Parathyroid adenoma (tissue), 2 donors: ENCODE measurements around the gene PIAS1.
A peak's percentile ranks its signal among the peaks of the same experiment; 100 is the strongest.

ENCODE experiments used
- H2AFZ ChIP-seq: fragments of 300-600 bp; sonication (generic); one replicate; pipeline ENCODE4 v1.7.0; 2017; ENCODE audit warnings: antibody characterized with exemption, mild to moderate bottlenecking
- H3K27ac ChIP-seq: fragments of 300-600 bp; sonication (generic); one replicate; pipeline ENCODE4 v1.7.0; 2017
- H3K27me3 ChIP-seq: fragments of 300-600 bp; sonication (generic); one replicate; pipeline ENCODE4 v1.7.0; 2017; ENCODE audit warnings: low read length; ENCODE audit not compliant: control insufficient read depth, insufficient read depth
- H3K36me3 ChIP-seq: fragments of 300-600 bp; sonication (generic); one replicate; pipeline ENCODE4 v1.7.0; 2017; ENCODE audit warnings: low read length; ENCODE audit not compliant: control insufficient read depth, insufficient read depth
- H3K4me1 ChIP-seq: fragments of 300-600 bp; sonication (generic); one replicate; pipeline ENCODE4 v1.7.0; 2017; ENCODE audit warnings: control low read depth
- H3K4me2 ChIP-seq: fragments of 300-600 bp; sonication (generic); one replicate; pipeline ENCODE4 v1.7.0; 2017; ENCODE audit warnings: low read length
- H3K4me3 ChIP-seq: fragments of 300-600 bp; sonication (generic); one replicate; pipeline ENCODE4 v1.7.0; 2017; ENCODE audit warnings: low read depth, low read length
- H3K79me2 ChIP-seq: fragments of 300-600 bp; sonication (generic); one replicate; pipeline ENCODE4 v1.7.0; 2017; ENCODE audit warnings: control low read depth
- H3K9ac ChIP-seq: fragments of 300-600 bp; sonication (generic); one replicate; pipeline ENCODE4 v1.7.0; 2017; ENCODE audit warnings: mild to moderate bottlenecking
- H3K9me3 ChIP-seq: fragments of 300-600 bp; sonication (generic); one replicate; pipeline ENCODE4 v1.7.0; 2017; ENCODE audit warnings: low read length; ENCODE audit not compliant: control insufficient read depth
- TF ChIP-seq, protein P1 (sequence below): fragments of 300-600 bp; sonication (generic); IDR thresholded peaks from one replicate; pipeline ENCODE4 v1.7.0; 2017; ENCODE audit warnings: antibody characterized with exemption, mild to moderate bottlenecking
- donor health status: primary hyperparathyroidism.

Gene PIAS1

GRCh38 chr15:68106656-68107055 lies 52.5 kb downstream of the PIAS1 start:
- H3K4me3 ChIP-seq = no peak overlapping the region
- no peaks in the 10 kb centered on the region for H3K36me3 ChIP-seq
- peaks cover 31% of the 10 kb centered on the region for H3K79me2 ChIP-seq
- H3K4me1 ChIP-seq = no peaks in the 10 kb centered on the region
- H3K9me3 ChIP-seq = peaks cover 2% of the 10 kb centered on the region
- H3K4me2 ChIP-seq = no peak overlapping the region
- H2AFZ ChIP-seq = no peak overlapping the region
- H3K9ac ChIP-seq = no peak overlapping the region
- TF ChIP-seq, protein P1, sequence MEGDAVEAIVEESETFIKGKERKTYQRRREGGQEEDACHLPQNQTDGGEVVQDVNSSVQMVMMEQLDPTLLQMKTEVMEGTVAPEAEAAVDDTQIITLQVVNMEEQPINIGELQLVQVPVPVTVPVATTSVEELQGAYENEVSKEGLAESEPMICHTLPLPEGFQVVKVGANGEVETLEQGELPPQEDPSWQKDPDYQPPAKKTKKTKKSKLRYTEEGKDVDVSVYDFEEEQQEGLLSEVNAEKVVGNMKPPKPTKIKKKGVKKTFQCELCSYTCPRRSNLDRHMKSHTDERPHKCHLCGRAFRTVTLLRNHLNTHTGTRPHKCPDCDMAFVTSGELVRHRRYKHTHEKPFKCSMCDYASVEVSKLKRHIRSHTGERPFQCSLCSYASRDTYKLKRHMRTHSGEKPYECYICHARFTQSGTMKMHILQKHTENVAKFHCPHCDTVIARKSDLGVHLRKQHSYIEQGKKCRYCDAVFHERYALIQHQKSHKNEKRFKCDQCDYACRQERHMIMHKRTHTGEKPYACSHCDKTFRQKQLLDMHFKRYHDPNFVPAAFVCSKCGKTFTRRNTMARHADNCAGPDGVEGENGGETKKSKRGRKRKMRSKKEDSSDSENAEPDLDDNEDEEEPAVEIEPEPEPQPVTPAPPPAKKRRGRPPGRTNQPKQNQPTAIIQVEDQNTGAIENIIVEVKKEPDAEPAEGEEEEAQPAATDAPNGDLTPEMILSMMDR = no peak
- H3K27me3 ChIP-seq = no peaks in the 10 kb centered on the region
- no peak overlapping the region for H3K27ac ChIP-seq

- Histone ChIP-seq H3K4me3 (no peak overlapping the region), H3K36me3 (no peaks in the 10 kb centered on the region), H2AFZ (no peak overlapping the region), H3K27ac (no peak overlapping the region), H3K4me1 (no peaks in the 10 kb centered on the region), H3K27me3 (no peaks in the 10 kb centered on the region), H3K9me3 (peaks cover 2% of the 10 kb centered on the region), H3K9ac (no peak overlapping the region), H3K4me2 (no peak overlapping the region), H3K79me2 (peaks cover 33% of the 10 kb centered on the region)
- TF ChIP-seq, protein P1 = no peak
These were observed 53.0 kb downstream of the PIAS1 start for GRCh38 chr15:68107142-68107541.

- H3K27me3 ChIP-seq = no peaks in the 10 kb centered on the region
- H3K4me3 ChIP-seq = no peak overlapping the region
- H3K9ac ChIP-seq = no peak overlapping the region
- TF ChIP-seq, protein P1 = no peak
- H3K27ac ChIP-seq = no peak overlapping the region
- H3K36me3 ChIP-seq = no peaks in the 10 kb centered on the region
- no peak overlapping the region for H2AFZ ChIP-seq
- H3K4me1 ChIP-seq = peaks cover 7% of the 10 kb centered on the region
- peaks cover 27% of the 10 kb centered on the region for H3K79me2 ChIP-seq
- H3K9me3 ChIP-seq = no peaks in the 10 kb centered on the region
- no peak overlapping the region for H3K4me2 ChIP-seq
These were observed 58.6 kb downstream of the PIAS1 start for GRCh38 chr15:68112706-68113105.

- Histone ChIP-seq H3K9me3 (no peaks in the 10 kb centered on the region), H3K4me1 (peaks cover 7% of the 10 kb centered on the region), H3K79me2 (peaks cover 27% of the 10 kb centered on the region), H3K27me3 (no peaks in the 10 kb centered on the region), H3K36me3 (no peaks in the 10 kb centered on the region), H2AFZ (no peak overlapping the region), H3K9ac (no peak overlapping the region), H3K4me2 (peak overlapping the region; percentile 21), H3K4me3 (no peak overlapping the region), H3K27ac (no peak overlapping the region)
- TF ChIP-seq, protein P1 = no peak
These were observed 59.2 kb downstream of the PIAS1 start for GRCh38 chr15:68113273-68113672.

DNA sequence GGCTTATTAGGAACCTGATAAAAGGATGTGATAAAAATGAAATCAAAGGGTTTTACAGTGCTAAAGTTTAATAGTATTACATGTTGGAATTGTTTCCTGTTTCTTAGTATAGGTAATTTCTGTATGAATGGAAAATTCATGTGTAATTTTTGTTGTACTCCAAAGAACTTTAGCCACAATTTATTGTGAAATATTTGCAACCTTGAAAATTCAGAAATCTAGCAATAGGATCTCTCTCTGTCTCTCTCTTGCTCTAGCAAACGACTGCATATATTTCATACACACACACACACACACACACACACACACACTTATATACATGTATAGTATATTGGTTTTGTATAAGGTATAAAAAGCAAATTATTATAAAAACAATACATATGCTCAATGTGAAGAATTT lies 59.6 kb downstream of the PIAS1 start:
- Histone ChIP-seq H3K4me3 (no peak overlapping the region), H3K9me3 (no peaks in the 10 kb centered on the region), H3K27me3 (no peaks in the 10 kb centered on the region), H2AFZ (no peak overlapping the region), H3K79me2 (peaks cover 29% of the 10 kb centered on the region), H3K9ac (no peak overlapping the region), H3K27ac (no peak overlapping the region), H3K4me1 (peaks cover 7% of the 10 kb centered on the region), H3K4me2 (peak overlapping the region; percentile 21), H3K36me3 (no peaks in the 10 kb centered on the region)
- TF ChIP-seq, protein P1 = no peak
